H1 (cell line): ENCODE measurements around the gene MYRIP.

Experiments used
- EZH2 ChIP-seq: fragments of 200-600 bp; sonication (generic); IDR thresholded peaks from 2 replicates; pipeline ENCODE4 v1.7.1; 2012; ENCODE audit warnings: low read depth, mild to moderate bottlenecking, moderate library complexity, low read length, inconsistent platforms; ENCODE audit not compliant: severe bottlenecking
- POLR2AphosphoS5 ChIP-seq: IDR thresholded peaks from 2 replicates; pipeline ENCODE4 v1.6.1; 2011; ENCODE audit warnings: low read depth, low read length
- RAD21 ChIP-seq, 2 experiments: IDR thresholded peaks in 1 of 2; conservative IDR thresholded peaks in 1 of 2; 2 replicates each; pipeline ENCODE4 v1.6.1; 2011; ENCODE audit warnings: low read depth in 2 of 2, low read length in 2 of 2, improper control_type of control experiment in 1 of 2, inconsistent platforms in 1 of 2, mild to moderate bottlenecking in 1 of 2, moderate library complexity in 1 of 2
- YY1 ChIP-seq: IDR thresholded peaks from 2 replicates; pipeline ENCODE4 v1.6.1; 2011; ENCODE audit warnings: low read depth, mild to moderate bottlenecking, low read length
- TF ChIP-seq, protein P1 (sequence below), 3 experiments: IDR thresholded peaks; 1 replicate in 2 of 3; 2 replicates in 1 of 3; pipeline versions ENCODE4 v1.5.1 to v1.6.1; 2011; ENCODE audit warnings: low read length in 3 of 3, mild to moderate bottlenecking in 3 of 3, inconsistent platforms in 2 of 3, low read depth in 1 of 3, moderate library complexity in 1 of 3; ENCODE audit not compliant: insufficient read depth in 1 of 3; ENCODE audit errors: control extremely low read depth in 1 of 3
- TF ChIP-seq, protein P2 (sequence below): IDR thresholded peaks from 2 replicates; pipeline ENCODE4 v1.6.1; 2012; ENCODE audit warnings: low read length, inconsistent platforms

DNA sequence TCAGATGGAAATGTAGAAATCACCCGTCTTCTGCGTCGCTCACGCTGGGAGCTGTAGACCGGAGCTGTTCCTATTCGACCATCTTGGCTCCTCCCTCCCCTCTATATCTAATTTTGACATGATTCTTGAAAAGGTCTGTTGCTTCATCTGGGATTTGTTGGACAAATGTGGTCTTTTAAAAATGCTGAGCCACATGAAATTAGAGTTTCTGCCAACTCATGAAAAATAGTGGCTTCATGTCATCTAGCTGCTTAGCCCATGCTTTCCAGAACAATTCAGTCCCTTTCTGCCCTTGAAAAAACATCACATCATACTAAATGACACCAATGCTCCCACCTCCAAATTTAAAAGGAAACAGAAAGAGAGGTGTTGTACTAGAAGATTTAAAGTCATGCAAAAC, 351.5 kb downstream of the MYRIP start:
- TF ChIP-seq POLR2AphosphoS5 (no peak), EZH2 (no peak), RAD21 (IDR thresholded peaks at IDR 0.05 in 1 of 2, conservative IDR thresholded peaks at IDR 0.05 in 1 of 2; ENCODE audit: low read depth in 2 of 2, low read length in 2 of 2) (no peak), YY1 (no peak)
- TF ChIP-seq, protein P1, sequence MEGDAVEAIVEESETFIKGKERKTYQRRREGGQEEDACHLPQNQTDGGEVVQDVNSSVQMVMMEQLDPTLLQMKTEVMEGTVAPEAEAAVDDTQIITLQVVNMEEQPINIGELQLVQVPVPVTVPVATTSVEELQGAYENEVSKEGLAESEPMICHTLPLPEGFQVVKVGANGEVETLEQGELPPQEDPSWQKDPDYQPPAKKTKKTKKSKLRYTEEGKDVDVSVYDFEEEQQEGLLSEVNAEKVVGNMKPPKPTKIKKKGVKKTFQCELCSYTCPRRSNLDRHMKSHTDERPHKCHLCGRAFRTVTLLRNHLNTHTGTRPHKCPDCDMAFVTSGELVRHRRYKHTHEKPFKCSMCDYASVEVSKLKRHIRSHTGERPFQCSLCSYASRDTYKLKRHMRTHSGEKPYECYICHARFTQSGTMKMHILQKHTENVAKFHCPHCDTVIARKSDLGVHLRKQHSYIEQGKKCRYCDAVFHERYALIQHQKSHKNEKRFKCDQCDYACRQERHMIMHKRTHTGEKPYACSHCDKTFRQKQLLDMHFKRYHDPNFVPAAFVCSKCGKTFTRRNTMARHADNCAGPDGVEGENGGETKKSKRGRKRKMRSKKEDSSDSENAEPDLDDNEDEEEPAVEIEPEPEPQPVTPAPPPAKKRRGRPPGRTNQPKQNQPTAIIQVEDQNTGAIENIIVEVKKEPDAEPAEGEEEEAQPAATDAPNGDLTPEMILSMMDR (IDR thresholded peaks at IDR 0.05; ENCODE audit: control extremely low read depth in 1 of 3, insufficient read depth in 1 of 3, low read depth in 1 of 3, low read length in 3 of 3) = no peak
- TF ChIP-seq, protein P2, sequence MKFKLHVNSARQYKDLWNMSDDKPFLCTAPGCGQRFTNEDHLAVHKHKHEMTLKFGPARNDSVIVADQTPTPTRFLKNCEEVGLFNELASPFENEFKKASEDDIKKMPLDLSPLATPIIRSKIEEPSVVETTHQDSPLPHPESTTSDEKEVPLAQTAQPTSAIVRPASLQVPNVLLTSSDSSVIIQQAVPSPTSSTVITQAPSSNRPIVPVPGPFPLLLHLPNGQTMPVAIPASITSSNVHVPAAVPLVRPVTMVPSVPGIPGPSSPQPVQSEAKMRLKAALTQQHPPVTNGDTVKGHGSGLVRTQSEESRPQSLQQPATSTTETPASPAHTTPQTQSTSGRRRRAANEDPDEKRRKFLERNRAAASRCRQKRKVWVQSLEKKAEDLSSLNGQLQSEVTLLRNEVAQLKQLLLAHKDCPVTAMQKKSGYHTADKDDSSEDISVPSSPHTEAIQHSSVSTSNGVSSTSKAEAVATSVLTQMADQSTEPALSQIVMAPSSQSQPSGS = no peak
